ENCODE data around the gene ABCD3. TPM values are rescaled to one million over a fixed set of nuclear protein-coding genes. Genes with fewer than 3 reads are reported as not detected.
A peak's percentile ranks its signal among the peaks of the same experiment; 100 is the strongest.

ABCD3 gene
- total and polyA plus RNA-seq, 11 donors: 16.2 to 94.2 (median 62.1) TPM

- TF ChIP-seq CTCF (IDR thresholded peaks at IDR 0.05) (no peak), POLR2A (IDR thresholded peaks at IDR 0.05) (no peak)
- peak in 3 of 4 donors; percentile 23 to 44 (median 30) for ATAC-seq
- H3K4me1 ChIP-seq: peaks cover 0 to 34% (median 25%) of the 10 kb centered on the region in 12 donors
- H3K27ac ChIP-seq: peak overlapping the region; percentile 80 to 95 (median 92)
- peak overlapping the region; percentile 48 to 87 (median 74) for H3K4me3 ChIP-seq
- WGBS, 4 donors: 1 to 3% (median 2%) methylated on average over 13 to 26 of the region's 26 CpGs
- H3K36me3 ChIP-seq: peaks cover 0 to 3% (median 0%) of the 10 kb centered on the region in 9 donors
- H3K27me3 ChIP-seq: no peaks in the 10 kb centered on the region
- peak; percentile 60 to 77 (median 67) for DNase-seq
- intact Hi-C loops (cut with DNase I): loop anchor here in 5 of 10 donors (5.0 to 10.0 kb wide), 7 partner anchors 53 to 260 kb away; no protein-coding TSS in a partner anchor
- H3K9me3 ChIP-seq: no peaks in the 10 kb centered on the region
Observed at GRCh38 chr1:94542088-94542870, 124.1 kb downstream of the ABCD3 start.

GRCh38 chr1:94543001-94543400 is 124.8 kb downstream of the ABCD3 start:
- peaks cover 0 to 32% (median 24%) of the 10 kb centered on the region in 12 donors for H3K4me1 ChIP-seq
- H3K27me3 ChIP-seq: no peaks in the 10 kb centered on the region
- no peak for ATAC-seq
- WGBS, 4 donors: 4 to 24% (median 14%) methylated on average over 1 of the region's 1 CpG
- intact Hi-C loops (cut with DNase I): loop anchor here in 5 of 10 donors (5.0 to 10.0 kb wide), 7 partner anchors 52 to 259 kb away; no protein-coding TSS in a partner anchor
- peaks cover 0 to 3% (median 0%) of the 10 kb centered on the region in 9 donors for H3K36me3 ChIP-seq
- TF ChIP-seq CTCF (IDR thresholded peaks at IDR 0.05) (no peak), POLR2A (IDR thresholded peaks at IDR 0.05) (no peak)
- no peak for DNase-seq
- H3K9me3 ChIP-seq: no peaks in the 10 kb centered on the region
- peak overlapping the region in 10 of 12 donors; percentile 48 to 87 (median 74) for H3K4me3 ChIP-seq
- H3K27ac ChIP-seq: peak overlapping the region; percentile 80 to 95 (median 92)

- peak in 2 of 4 donors; percentile 22 to 25 for ATAC-seq
- Histone ChIP-seq H3K4me3 (peak overlapping the region in 7 of 12 donors; percentile 6 to 87 (median 73)), H3K4me1 (peaks cover 0 to 32% (median 22%) of the 10 kb centered on the region in 12 donors), H3K9me3 (no peaks in the 10 kb centered on the region), H3K27me3 (no peaks in the 10 kb centered on the region), H3K36me3 (peaks cover 0 to 3% (median 0%) of the 10 kb centered on the region in 9 donors), H3K27ac (peak overlapping the region; percentile 27 to 95 (median 90))
- TF ChIP-seq CTCF (IDR thresholded peaks at IDR 0.05) (no peak), POLR2A (IDR thresholded peaks at IDR 0.05) (no peak)
- WGBS, 4 donors: 31 to 45% (median 39%) methylated on average over 4 of the region's 4 CpGs
- DNase-seq: no peak
- intact Hi-C loops (cut with DNase I): loop anchor here in 5 of 10 donors (5.0 to 10.0 kb wide), 7 partner anchors 51 to 258 kb away; no protein-coding TSS in a partner anchor
Observed at GRCh38 chr1:94543893-94544635, 125.9 kb downstream of the ABCD3 start.

Measured in heart left ventricle (tissue), 16 donors.